CD4-positive, alpha-beta T cell treated with Interleukin-4 for 1 hour (primary cell): ENCODE measurements around the gene PRPS1.
"Not testable (repeated sequence)": the region's sequence is repeated elsewhere in the genome, so short reads cannot be mapped to it uniquely, and the experiment has no call there.

Source experiments
- DNase-seq, 2 donors: peaks; one replicate each; pipeline ENCODE4 v3.0.0-alpha.2; 2020 to 2022

Gene PRPS1

GRCh38 chrX:107627838-107628661 is at the start of gene PRPS1:
TSS of gene PRPS1 (plus strand) at chrX:107628510. CDS start at chrX:107628629, 119 bp downstream.
- DNase-seq = peak; percentile 92

- no peak for DNase-seq
Observed at GRCh38 chrX:107579956-107580355, 48.4 kb upstream of the PRPS1 start.

GRCh38 chrX:107581923-107582322 is 46.4 kb upstream of the PRPS1 start:
- DNase-seq = no peak

GRCh38 chrX:107589243-107589642 is 39.1 kb upstream of the PRPS1 start:
- no peak for DNase-seq

GRCh38 chrX:107596651-107597050 is 31.7 kb upstream of the PRPS1 start:
- DNase-seq = no peak

- no peak for DNase-seq
Observed at GRCh38 chrX:107597264-107597663, 31.0 kb upstream of the PRPS1 start.

GRCh38 chrX:107597791-107598190 is 30.5 kb upstream of the PRPS1 start:
- DNase-seq = no peak

GRCh38 chrX:107599450-107599861 is 28.9 kb upstream of the PRPS1 start:
- no peak for DNase-seq

GRCh38 chrX:107600366-107600765 is 27.9 kb upstream of the PRPS1 start:
- DNase-seq = no peak

GRCh38 chrX:107601326-107601725 is 27.0 kb upstream of the PRPS1 start:
- DNase-seq = no peak

GRCh38 chrX:107601759-107602158 is 26.6 kb upstream of the PRPS1 start:
- no peak for DNase-seq

GRCh38 chrX:107602694-107603239 is 25.5 kb upstream of the PRPS1 start:
- no peak for DNase-seq

GRCh38 chrX:107603429-107604159 is 24.7 kb upstream of the PRPS1 start:
- no peak for DNase-seq

- DNase-seq = not testable (repeated sequence)
Observed at GRCh38 chrX:107609061-107609460, 19.2 kb upstream of the PRPS1 start.

GRCh38 chrX:107610667-107611066 is 17.6 kb upstream of the PRPS1 start:
- no peak for DNase-seq

- DNase-seq = no peak
Observed at GRCh38 chrX:107619885-107620322, 8.4 kb upstream of the PRPS1 start.

GRCh38 chrX:107624893-107625292 is 3.4 kb upstream of the PRPS1 start:
- DNase-seq = no peak

GRCh38 chrX:107625739-107626138 is 2.6 kb upstream of the PRPS1 start:
- DNase-seq = no peak

- no peak for DNase-seq
Observed at GRCh38 chrX:107626481-107626880, 1.8 kb upstream of the PRPS1 start.

GRCh38 chrX:107626916-107627315 is 1.4 kb upstream of the PRPS1 start:
- DNase-seq = no peak

GRCh38 chrX:107628662-107629539 is 591 bp downstream of the PRPS1 start:
- DNase-seq = peak; percentile 56 to 63

- peak in 1 of 2 donors; percentile 16 for DNase-seq
Observed at GRCh38 chrX:107629540-107629909, 1.2 kb downstream of the PRPS1 start.
